T-helper 2 cell (primary cell): ENCODE data around the gene NYAP2.

ENCODE experiments used
- DNase-seq, 5 experiments: peaks; one replicate each; pipeline versions ENCODE4 v3.0.0 to v3.0.0-alpha.2; 2012 to 2022

The NYAP2 gene

GRCh38 chr2:225487878-225488416 lies 88.4 kb downstream of the NYAP2 start:
- no peak for DNase-seq

GRCh38 chr2:225488743-225489142 lies 89.2 kb downstream of the NYAP2 start:
- no peak for DNase-seq

- no peak for DNase-seq
Observed at GRCh38 chr2:225493420-225494099, 94.0 kb downstream of the NYAP2 start.

GRCh38 chr2:225494100-225494459 lies 94.6 kb downstream of the NYAP2 start:
- DNase-seq: no peak

- DNase-seq: no peak
Observed at GRCh38 chr2:225495706-225496105, 96.2 kb downstream of the NYAP2 start.

- DNase-seq: no peak
Observed at GRCh38 chr2:225496568-225496967, 97.1 kb downstream of the NYAP2 start.

GRCh38 chr2:225497166-225497565 lies 97.7 kb downstream of the NYAP2 start:
- DNase-seq: no peak

GRCh38 chr2:225501022-225501421 lies 101.5 kb downstream of the NYAP2 start:
- no peak for DNase-seq

GRCh38 chr2:225502971-225503370 lies 103.5 kb downstream of the NYAP2 start:
- DNase-seq: no peak

GRCh38 chr2:225510796-225511195 lies 111.3 kb downstream of the NYAP2 start:
- DNase-seq: no peak

GRCh38 chr2:225512469-225512868 lies 113.0 kb downstream of the NYAP2 start:
- DNase-seq: no peak

- no peak for DNase-seq
Observed at GRCh38 chr2:225512876-225513540, 113.5 kb downstream of the NYAP2 start.

- DNase-seq: no peak
Observed at GRCh38 chr2:225515033-225515432, 115.5 kb downstream of the NYAP2 start.

- DNase-seq: no peak
Observed at GRCh38 chr2:225526760-225527390, 127.4 kb downstream of the NYAP2 start.

GRCh38 chr2:225531559-225531958 lies 132.0 kb downstream of the NYAP2 start:
- DNase-seq: no peak

- DNase-seq: no peak
Observed at GRCh38 chr2:225532096-225532495, 132.6 kb downstream of the NYAP2 start.

GRCh38 chr2:225534037-225534436 lies 134.5 kb downstream of the NYAP2 start:
- DNase-seq: no peak

GRCh38 chr2:225534697-225535096 lies 135.2 kb downstream of the NYAP2 start:
- DNase-seq: no peak

GRCh38 chr2:225536036-225536435 lies 136.5 kb downstream of the NYAP2 start:
- DNase-seq: no peak

- DNase-seq: no peak
Observed at GRCh38 chr2:225543626-225544025, 144.1 kb downstream of the NYAP2 start.

- no peak for DNase-seq
Observed at GRCh38 chr2:225556461-225556860, 157.0 kb downstream of the NYAP2 start.

GRCh38 chr2:225558399-225559071 lies 159.0 kb downstream of the NYAP2 start:
- DNase-seq: no peak

GRCh38 chr2:225559072-225559415 lies 159.5 kb downstream of the NYAP2 start:
- DNase-seq: no peak
